Stimulated activated CD8-positive, alpha-beta memory T cell treated with anti-CD3 and anti-CD28 coated beads, Interleukin-15, amount 100 ng/mL, for 4 hours (primary cell): ENCODE measurements around the gene CCNG2.

ENCODE experiments used
- DNase-seq, 2 donors: peaks; one replicate each; pipeline ENCODE4 v3.0.0-alpha.2; 2020; ENCODE audit warnings: low read depth in 2 of 2

Gene CCNG2

GRCh38 chr4:77175201-77175611, 18.2 kb downstream of the CCNG2 start:
- no peak for DNase-seq

- DNase-seq, result no peak
These were observed 19.6 kb downstream of the CCNG2 start for GRCh38 chr4:77176640-77177039.

GRCh38 chr4:77177199-77177598, 20.2 kb downstream of the CCNG2 start:
- no peak for DNase-seq

GRCh38 chr4:77178560-77178959, 21.6 kb downstream of the CCNG2 start:
- DNase-seq, result no peak

DNA sequence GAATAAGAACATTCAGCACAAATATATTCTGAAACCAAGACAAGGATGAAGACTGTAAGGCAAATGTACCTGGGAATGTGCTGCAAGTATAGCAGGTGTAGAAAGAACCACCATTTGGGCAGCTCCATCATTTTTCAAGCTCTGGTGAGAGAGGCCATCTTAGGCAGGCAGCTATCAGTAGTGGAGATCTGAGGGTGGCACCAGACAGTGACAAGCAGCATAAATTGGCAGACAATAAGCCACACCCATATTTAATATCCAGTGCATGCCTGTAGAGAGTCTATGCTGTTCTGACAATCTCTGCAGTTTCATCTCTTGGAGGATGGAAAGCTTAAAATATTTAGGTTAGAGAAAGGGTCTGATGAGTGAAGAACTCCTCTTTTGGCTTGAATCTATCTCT, 22.5 kb downstream of the CCNG2 start:
- no peak for DNase-seq

DNA sequence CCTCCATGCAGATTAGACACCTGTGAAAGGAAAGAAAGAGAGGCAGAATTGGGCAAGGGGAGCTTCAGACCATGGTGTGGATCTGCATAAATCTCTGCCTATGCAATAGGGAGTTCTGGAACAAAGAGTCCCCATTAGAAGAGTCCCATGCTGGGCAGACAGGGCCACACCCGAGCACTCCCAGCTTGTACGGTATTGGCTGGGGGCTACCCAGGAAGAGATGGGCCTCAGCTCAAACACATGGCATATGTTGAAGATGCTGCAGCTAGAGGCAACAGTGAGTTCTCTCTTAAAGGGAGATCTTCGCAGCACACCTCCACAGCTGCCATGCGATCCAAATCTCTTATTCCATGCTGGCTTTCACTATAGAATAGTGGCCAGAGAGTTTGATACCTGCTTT, 24.7 kb downstream of the CCNG2 start:
- no peak for DNase-seq

DNA sequence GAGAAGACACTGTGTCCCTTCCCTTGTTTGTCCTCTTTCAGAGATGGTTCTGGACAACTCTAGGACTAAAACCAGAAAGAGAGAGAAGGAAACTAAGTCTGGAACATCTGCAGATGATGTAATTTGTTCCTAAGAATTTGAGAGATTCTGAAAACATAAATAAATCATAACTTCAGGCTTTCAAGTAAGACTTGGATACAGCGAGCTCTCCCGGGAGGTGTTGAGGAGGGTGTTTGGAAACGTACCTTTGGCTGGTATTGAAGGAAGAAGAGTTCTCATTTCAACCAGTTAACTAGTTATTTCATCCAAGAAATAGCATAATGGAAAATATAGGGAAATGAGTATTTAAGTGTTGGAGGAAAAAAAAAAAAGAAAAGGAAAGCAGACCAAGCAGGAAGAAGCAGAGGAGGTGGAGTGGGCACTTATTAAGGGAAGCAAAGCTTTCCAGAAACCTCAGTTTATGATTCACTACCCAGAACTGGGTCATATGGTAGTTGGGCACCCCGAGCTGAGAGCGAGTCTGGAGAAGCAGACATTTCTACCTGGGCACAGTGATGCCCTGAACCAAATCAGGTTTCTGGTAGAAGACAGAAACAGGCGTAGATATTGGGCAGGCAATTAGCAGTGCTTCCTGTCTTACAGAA, 26.9 kb downstream of the CCNG2 start:
- no peak for DNase-seq

DNA sequence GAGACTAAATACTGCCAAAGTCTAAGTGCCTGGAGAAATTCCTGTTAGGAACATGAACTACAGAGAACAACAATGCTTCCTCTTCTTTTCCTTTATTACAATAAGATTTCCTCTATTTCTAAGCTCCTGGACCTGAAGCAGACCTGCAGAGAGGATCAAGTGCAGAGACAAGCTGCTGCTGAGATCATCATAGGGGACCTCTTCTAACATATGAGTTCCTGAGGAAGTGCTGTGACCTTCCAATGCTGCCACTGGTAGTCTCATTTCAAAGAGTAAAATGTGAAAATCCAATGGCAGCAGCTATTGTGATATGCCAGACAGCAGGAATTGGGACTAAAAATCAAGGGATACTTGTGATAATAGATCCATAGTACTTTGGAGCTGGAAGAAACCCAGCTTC, 28.0 kb downstream of the CCNG2 start:
- DNase-seq, result no peak

GRCh38 chr4:77185686-77186085, 28.7 kb downstream of the CCNG2 start:
- DNase-seq, result no peak

DNA sequence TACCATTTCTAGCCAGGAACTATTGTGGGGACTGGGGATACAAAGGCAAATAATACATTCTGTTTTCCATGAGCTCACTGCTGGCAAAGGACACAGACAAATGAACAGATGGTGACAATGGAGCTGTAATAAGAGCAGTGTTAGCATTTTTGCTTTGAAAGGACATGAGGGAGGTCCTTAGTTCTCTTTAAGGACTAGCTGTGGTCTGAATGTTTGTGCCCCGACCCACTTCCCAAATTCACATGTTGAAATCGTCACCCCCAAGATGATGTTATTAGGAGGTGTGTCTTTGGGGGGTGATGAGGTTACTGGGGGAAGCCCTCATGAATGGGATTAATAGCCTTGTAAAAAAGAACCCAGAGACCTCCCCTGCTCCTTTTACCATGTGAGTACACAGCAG, 30.3 kb downstream of the CCNG2 start:
- DNase-seq, result no peak

GRCh38 chr4:77188498-77189220, 31.7 kb downstream of the CCNG2 start:
- DNase-seq, result no peak

- no peak for DNase-seq
These were observed 32.4 kb downstream of the CCNG2 start for GRCh38 chr4:77189412-77189811.

- no peak for DNase-seq
These were observed 33.0 kb downstream of the CCNG2 start for GRCh38 chr4:77190053-77190452.

GRCh38 chr4:77193046-77193445, 36.0 kb downstream of the CCNG2 start:
- DNase-seq, result no peak

GRCh38 chr4:77193511-77194102, 36.6 kb downstream of the CCNG2 start:
- peak; percentile 43 to 64 for DNase-seq

DNA sequence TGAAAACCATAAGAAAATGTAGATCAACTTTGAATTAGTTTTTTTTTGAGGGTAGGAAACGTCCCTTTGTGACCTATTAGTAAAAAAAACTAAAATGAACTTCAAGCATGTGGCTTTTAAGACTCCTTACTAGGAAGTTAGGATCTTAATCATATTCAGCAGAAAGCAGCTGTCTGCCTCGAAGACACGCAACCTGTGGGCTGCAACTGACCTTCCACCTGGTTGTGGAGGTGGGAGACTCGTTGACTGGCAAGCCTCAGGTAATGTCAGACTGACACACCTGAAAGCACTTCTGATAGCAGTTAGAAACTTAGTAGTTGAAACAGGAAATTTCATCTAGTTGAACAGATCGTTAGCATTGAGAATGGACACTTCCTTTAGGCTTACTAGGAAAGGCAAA, 37.4 kb downstream of the CCNG2 start:
- DNase-seq, result no peak

GRCh38 chr4:77194989-77195388, 38.0 kb downstream of the CCNG2 start:
- no peak for DNase-seq

GRCh38 chr4:77196866-77197265, 39.9 kb downstream of the CCNG2 start:
- DNase-seq, result no peak

- DNase-seq, result no peak
These were observed 40.4 kb downstream of the CCNG2 start for GRCh38 chr4:77197361-77197760.

DNA sequence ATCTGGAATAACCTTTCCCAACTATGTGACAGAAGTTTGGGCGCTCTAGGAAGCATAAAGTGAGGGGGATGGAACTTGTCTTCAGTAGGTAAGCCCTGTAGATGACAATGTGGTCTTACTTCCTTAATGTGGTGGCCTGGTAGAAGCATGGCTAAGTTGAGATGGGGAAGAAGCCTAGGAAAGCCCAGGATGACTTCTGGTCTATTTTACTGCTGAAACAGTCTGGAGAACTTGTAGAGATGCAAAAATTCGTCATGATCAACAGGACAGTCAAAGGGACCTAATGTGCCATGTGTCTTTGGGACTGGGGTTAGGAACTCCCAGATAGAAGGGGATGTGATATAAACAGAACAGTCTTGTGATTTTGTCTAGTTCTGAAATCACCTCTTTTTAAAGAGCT, 40.8 kb downstream of the CCNG2 start:
- no peak for DNase-seq

DNA sequence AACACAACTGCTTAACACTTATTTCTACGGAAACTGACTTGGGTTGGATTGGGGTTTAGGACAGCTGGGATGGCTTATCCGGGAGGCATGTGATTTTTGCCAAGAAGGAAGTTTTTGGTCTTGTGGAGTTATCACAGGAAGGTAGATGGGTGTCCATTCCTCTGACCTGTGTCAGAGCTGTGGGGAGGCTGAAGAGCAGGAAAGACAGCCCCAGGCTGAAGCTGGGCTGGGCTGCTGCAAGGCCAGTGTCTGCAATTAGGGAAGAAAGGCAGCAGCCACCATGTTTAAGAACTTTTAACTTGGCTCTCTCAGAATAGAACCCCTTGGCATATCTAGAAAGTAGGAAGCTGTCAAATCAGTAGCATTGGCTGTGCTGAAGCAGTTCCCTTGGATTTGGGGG, 42.3 kb downstream of the CCNG2 start:
- no peak for DNase-seq

- no peak for DNase-seq
These were observed 42.7 kb downstream of the CCNG2 start for GRCh38 chr4:77199701-77200100.

- no peak for DNase-seq
These were observed 44.3 kb downstream of the CCNG2 start for GRCh38 chr4:77201343-77201742.
